ENCODE measurements around the gene RFC5. TPM values are rescaled to one million over a fixed set of nuclear protein-coding genes. Genes with fewer than 3 reads are reported as not detected.

Gene RFC5
- total RNA-seq, 1 donor from 2014 or later, result 5.2 TPM

DNA sequence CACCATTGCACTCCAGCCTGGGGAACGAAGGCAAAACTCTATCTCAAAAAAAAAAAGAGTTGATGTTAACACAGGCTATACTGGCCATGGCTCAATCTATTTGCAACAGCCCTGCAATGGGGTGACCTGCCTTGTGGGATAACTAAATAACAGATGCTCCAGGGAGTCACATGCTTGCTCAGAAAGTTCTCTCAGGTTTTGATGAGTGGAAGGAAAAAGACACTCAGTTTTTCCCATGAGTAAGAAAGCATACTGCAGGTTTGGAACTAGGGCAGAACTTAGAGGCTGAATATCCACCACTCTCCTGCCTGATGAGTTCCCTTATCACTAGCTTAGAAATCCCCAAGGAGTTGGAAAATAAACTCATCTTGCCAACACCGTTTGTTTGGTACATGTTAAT is 27.6 kb downstream of the RFC5 start:
- intact Hi-C loops (cut with DNase I), result no loop called here
- Histone ChIP-seq H3K4me3 (no peak overlapping the region), H3K36me3 (peaks cover 42 to 71% of the 10 kb centered on the region in 2 donors)

DNA sequence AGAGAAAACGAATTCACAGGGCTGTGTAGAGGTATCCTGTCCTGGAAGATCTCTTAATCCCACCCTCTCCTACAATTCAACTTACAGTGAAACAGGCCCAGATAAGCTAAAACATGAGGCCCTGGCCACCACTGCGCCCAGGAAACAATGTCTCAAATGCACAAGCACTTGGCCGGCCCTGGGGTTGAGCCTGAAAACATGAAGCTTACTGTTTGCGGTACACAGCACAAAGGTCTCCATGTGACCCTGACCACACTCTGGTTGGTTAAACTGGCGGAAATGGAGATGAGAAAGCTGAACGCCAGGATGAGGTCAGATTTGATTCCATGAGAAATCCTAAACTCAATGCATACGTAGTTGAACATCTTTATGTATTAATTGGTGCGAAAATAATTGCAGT is 28.1 kb downstream of the RFC5 start:
- Histone ChIP-seq H3K36me3 (peaks cover 37 to 70% of the 10 kb centered on the region in 2 donors), H3K27ac (no peak overlapping the region), H3K27me3 (no peaks in the 10 kb centered on the region), H3K4me3 (no peak overlapping the region), H3K4me1 (no peaks in the 10 kb centered on the region), H3K9me3 (no peaks in the 10 kb centered on the region)
- TF ChIP-seq CTCF (IDR thresholded peaks at IDR 0.05), result no peak
- DNase-seq (ENCODE audit: low spot score in 2 of 2), result no peak
- intact Hi-C loops (cut with DNase I), result no loop called here

More for the DNA sequence above, 27.6 kb downstream of the RFC5 start:
- no peaks in the 10 kb centered on the region for H3K4me1 ChIP-seq
- no peak for DNase-seq (ENCODE audit: low spot score in 2 of 2)
- no peaks in the 10 kb centered on the region for H3K9me3 ChIP-seq
- H3K27ac ChIP-seq, result no peak overlapping the region
- no peak for TF ChIP-seq CTCF (IDR thresholded peaks at IDR 0.05)
- H3K27me3 ChIP-seq, result no peaks in the 10 kb centered on the region

- Histone ChIP-seq H3K27me3 (no peaks in the 10 kb centered on the region), H3K9me3 (no peaks in the 10 kb centered on the region), H3K27ac (no peak overlapping the region), H3K4me1 (no peaks in the 10 kb centered on the region), H3K4me3 (no peak overlapping the region), H3K36me3 (peaks cover 35 to 70% of the 10 kb centered on the region in 2 donors)
- no peak for TF ChIP-seq CTCF (IDR thresholded peaks at IDR 0.05)
- intact Hi-C loops (cut with DNase I), result no loop called here
- DNase-seq (ENCODE audit: low spot score in 2 of 2), result no peak
These were observed 29.9 kb downstream of the RFC5 start for GRCh38 chr12:118046430-118046829.

GRCh38 chr12:118050972-118051910 is 34.7 kb downstream of the RFC5 start:
- TF ChIP-seq CTCF (IDR thresholded peaks at IDR 0.05), result no peak
- intact Hi-C loops (cut with DNase I), result no loop called here
- Histone ChIP-seq H3K4me1 (peaks cover 13 to 31% of the 10 kb centered on the region in 2 donors), H3K27me3 (no peaks in the 10 kb centered on the region), H3K27ac (peak overlapping the region in 1 of 2 donors; percentile 81), H3K9me3 (no peaks in the 10 kb centered on the region), H3K36me3 (peaks cover 19 to 39% of the 10 kb centered on the region in 2 donors), H3K4me3 (no peak overlapping the region)
- DNase-seq (ENCODE audit: low spot score in 2 of 2), result no peak

- H3K36me3 ChIP-seq, result peaks cover 19 to 39% of the 10 kb centered on the region in 2 donors
- intact Hi-C loops (cut with DNase I), result loop anchor here (1.0 to 2.0 kb wide), 2 partner anchors 10 to 36 kb away; partner anchors contain the start of gene RFC5
- peaks cover 13 to 31% of the 10 kb centered on the region in 2 donors for H3K4me1 ChIP-seq
- no peaks in the 10 kb centered on the region for H3K9me3 ChIP-seq
- H3K27me3 ChIP-seq, result no peaks in the 10 kb centered on the region
- no peak for TF ChIP-seq CTCF (IDR thresholded peaks at IDR 0.05)
- H3K4me3 ChIP-seq, result no peak overlapping the region
- DNase-seq (ENCODE audit: low spot score in 2 of 2), result peak; percentile 28 to 92
- peak overlapping the region; percentile 81 to 83 for H3K27ac ChIP-seq
These were observed 36.0 kb downstream of the RFC5 start for GRCh38 chr12:118052324-118053070.

All from ascending aorta (tissue), 2 donors.